Peyer's patch (tissue), 4 donors: ENCODE data around the gene KLHL29. TPM values are rescaled to one million over a fixed set of nuclear protein-coding genes. Genes with fewer than 3 reads are reported as not detected.

ENCODE experiments used
- DNase-seq, 3 donors: peaks; one replicate each; pipeline ENCODE4 v3.0.0-alpha.2; 2017 to 2019
- H3K27ac ChIP-seq, 4 donors: fragments of 200-600 bp; sonication (generic); one replicate each; pipeline ENCODE4 v1.5.1; 2016 to 2019
- H3K27me3 ChIP-seq, 2 donors: fragments of 200-600 bp; sonication (generic); one replicate each; pipeline ENCODE4 v1.5.1; 2019
- H3K36me3 ChIP-seq, 3 donors: fragments of 200-600 bp; sonication (generic); one replicate each; pipeline ENCODE4 v1.5.1; 2016 to 2019
- H3K4me1 ChIP-seq, 4 donors: fragments of 200-600 bp; sonication (generic); one replicate each; pipeline ENCODE4 v1.5.1; 2016 to 2019
- H3K4me3 ChIP-seq, 4 donors: fragments of 200-600 bp; sonication (generic); 1 replicate in 3 of 4; 2 replicates in 1 of 4; pipeline ENCODE4 v1.5.1; 2016 to 2019; ENCODE audit warnings: mild to moderate bottlenecking in 1 of 4
- H3K9me3 ChIP-seq, 4 donors: fragments of 200-600 bp; sonication (generic); one replicate each; pipeline ENCODE4 v1.5.1; 2016 to 2019; ENCODE audit warnings: mild to moderate bottlenecking in 1 of 4
- CTCF ChIP-seq, 6 experiments: fragments of 450-650 bp in 4 of 6; fragments of 200-600 bp in 2 of 6; sonication (generic) in 1 of 6; IDR thresholded peaks; one replicate each; pipeline ENCODE4 v1.5.1; 2017 to 2019; ENCODE audit warnings: antibody characterized with exemption in 6 of 6, mild to moderate bottlenecking in 3 of 6, moderate library complexity in 1 of 6
- POLR2A ChIP-seq, 2 donors: fragments of 450-650 bp; IDR thresholded peaks; one replicate each; pipeline ENCODE4 v1.5.1; 2017; ENCODE audit warnings: antibody characterized with exemption in 2 of 2, mild to moderate bottlenecking in 2 of 2, moderate library complexity in 2 of 2
- total RNA-seq, 4 donors: library from RNA; depleted of rRNA; stranded (reverse); fragments of >200 nt; gene quantifications; one replicate each; pipeline ENCODE4 v1.1.0, GENCODE V29; 2016

KLHL29 gene
- total RNA-seq, 4 donors from 2014 or later: 1.1 to 18.2 (median 5.0) TPM

GRCh38 chr2:23630961-23631360 lies 246.0 kb downstream of the KLHL29 start:
- Histone ChIP-seq H3K4me3 (no peak overlapping the region), H3K9me3 (no peaks in the 10 kb centered on the region), H3K27me3 (no peaks in the 10 kb centered on the region), H3K4me1 (no peaks in the 10 kb centered on the region), H3K36me3 (no peaks in the 10 kb centered on the region), H3K27ac (no peak overlapping the region)
- no peak for DNase-seq
- TF ChIP-seq POLR2A (IDR thresholded peaks at IDR 0.05) (no peak), CTCF (IDR thresholded peaks at IDR 0.05) (no peak)

- H3K27me3 ChIP-seq: no peaks in the 10 kb centered on the region
- DNase-seq: no peak
- H3K9me3 ChIP-seq: no peaks in the 10 kb centered on the region
- no peak overlapping the region for H3K4me3 ChIP-seq
- H3K36me3 ChIP-seq: no peaks in the 10 kb centered on the region
- no peaks in the 10 kb centered on the region for H3K4me1 ChIP-seq
- TF ChIP-seq CTCF (IDR thresholded peaks at IDR 0.05) (no peak), POLR2A (IDR thresholded peaks at IDR 0.05) (no peak)
- H3K27ac ChIP-seq: no peak overlapping the region
Observed at GRCh38 chr2:23631389-23631788, 246.4 kb downstream of the KLHL29 start.

- no peak for DNase-seq
- TF ChIP-seq CTCF (IDR thresholded peaks at IDR 0.05): no peak
- TF ChIP-seq POLR2A (IDR thresholded peaks at IDR 0.05): no peak
Observed at GRCh38 chr2:23632386-23632785, 247.4 kb downstream of the KLHL29 start.

GRCh38 chr2:23632831-23633395 lies 247.9 kb downstream of the KLHL29 start:
- no peak for DNase-seq
- no peaks in the 10 kb centered on the region for H3K9me3 ChIP-seq
- H3K4me1 ChIP-seq: peaks cover 0 to 10% (median 0%) of the 10 kb centered on the region in 4 donors
- H3K27ac ChIP-seq: no peak overlapping the region
- H3K27me3 ChIP-seq: no peaks in the 10 kb centered on the region
- TF ChIP-seq CTCF (IDR thresholded peaks at IDR 0.05): no peak
- TF ChIP-seq POLR2A (IDR thresholded peaks at IDR 0.05): no peak
- H3K4me3 ChIP-seq: no peak overlapping the region
- H3K36me3 ChIP-seq: no peaks in the 10 kb centered on the region

More at GRCh38 chr2:23632386-23632785, 247.4 kb downstream of the KLHL29 start:
- Histone ChIP-seq H3K27me3 (no peaks in the 10 kb centered on the region), H3K4me3 (no peak overlapping the region), H3K27ac (no peak overlapping the region), H3K9me3 (no peaks in the 10 kb centered on the region), H3K4me1 (peaks cover 0 to 8% (median 0%) of the 10 kb centered on the region in 4 donors), H3K36me3 (no peaks in the 10 kb centered on the region)

GRCh38 chr2:23633966-23634365 lies 249.0 kb downstream of the KLHL29 start:
- Histone ChIP-seq H3K27me3 (no peaks in the 10 kb centered on the region), H3K4me3 (no peak overlapping the region), H3K9me3 (no peaks in the 10 kb centered on the region), H3K36me3 (no peaks in the 10 kb centered on the region), H3K4me1 (peaks cover 0 to 10% (median 0%) of the 10 kb centered on the region in 4 donors), H3K27ac (no peak overlapping the region)
- TF ChIP-seq CTCF (IDR thresholded peaks at IDR 0.05): no peak
- TF ChIP-seq POLR2A (IDR thresholded peaks at IDR 0.05): no peak
- no peak for DNase-seq
